H9 (cell line): ENCODE data around the gene SF3A1. TPM values are rescaled to one million over a fixed set of nuclear protein-coding genes. Genes with fewer than 3 reads are reported as not detected.

ENCODE experiments used
- DNase-seq: peaks from one replicate; pipeline ENCODE4 v3.0.0-alpha.2; 2017
- H2AFZ ChIP-seq: one replicate; pipeline ENCODE4 v1.6.1; 2013; ENCODE audit warnings: mild to moderate bottlenecking, low read length, control low read depth, moderate library complexity
- H2AK5ac ChIP-seq: 2 replicates; pipeline ENCODE4 v1.6.1; 2013; ENCODE audit warnings: low read length, control low read depth, mixed read lengths; ENCODE audit not compliant: insufficient read length
- H2BK120ac ChIP-seq: one replicate; pipeline ENCODE4 v1.6.1; 2013; ENCODE audit warnings: low read depth, mild to moderate bottlenecking, low read length, control low read depth, inconsistent platforms; ENCODE audit not compliant: poor library complexity, severe bottlenecking
- H2BK12ac ChIP-seq: 2 replicates; pipeline ENCODE4 v1.6.1; 2013; ENCODE audit warnings: low read length, control low read depth, mixed read lengths, low read depth; ENCODE audit not compliant: insufficient read length
- H2BK15ac ChIP-seq: 2 replicates; pipeline ENCODE4 v1.6.1; 2013; ENCODE audit warnings: low read depth, low read length, control low read depth
- H2BK20ac ChIP-seq: one replicate; pipeline ENCODE4 v1.6.1; 2013; ENCODE audit warnings: low read depth, mild to moderate bottlenecking, low read length, control low read depth, inconsistent platforms; ENCODE audit not compliant: poor library complexity, severe bottlenecking
- H2BK5ac ChIP-seq: 2 replicates; pipeline ENCODE4 v1.6.1; 2013; ENCODE audit warnings: low read length, control low read depth, mixed read lengths; ENCODE audit not compliant: insufficient read length
- H3K14ac ChIP-seq: 2 replicates; pipeline ENCODE4 v1.6.1; 2013; ENCODE audit warnings: low read length, control low read depth; ENCODE audit not compliant: insufficient read depth
- H3K18ac ChIP-seq: 2 replicates; pipeline ENCODE4 v1.6.1; 2013; ENCODE audit warnings: low read depth, mild to moderate bottlenecking, mixed read lengths, low read length, control low read depth; ENCODE audit not compliant: insufficient read length
- H3K23ac ChIP-seq: 2 replicates; pipeline ENCODE4 v1.6.1; 2013; ENCODE audit warnings: low read length, control low read depth, mixed read lengths, low read depth; ENCODE audit not compliant: insufficient read length
- H3K23me2 ChIP-seq: 2 replicates; pipeline ENCODE4 v1.6.1; 2013; ENCODE audit warnings: low read depth, mild to moderate bottlenecking, mixed read lengths, low read length, control low read depth; ENCODE audit not compliant: insufficient read length, poor library complexity, severe bottlenecking
- H3K27ac ChIP-seq: 2 replicates; pipeline ENCODE4 v1.5.1; 2013; ENCODE audit warnings: low read length, control low read depth, mixed read lengths, low read depth; ENCODE audit not compliant: insufficient read length
- H3K27me3 ChIP-seq: 2 replicates; pipeline ENCODE4 v1.6.1; 2013; ENCODE audit warnings: low read length, control low read depth, inconsistent platforms; ENCODE audit not compliant: insufficient read depth
- H3K4ac ChIP-seq: 2 replicates; pipeline ENCODE4 v1.6.1; 2013; ENCODE audit warnings: low read depth, mild to moderate bottlenecking, control low read depth, inconsistent platforms, low read length, moderate library complexity
- H3K4me1 ChIP-seq: 2 replicates; pipeline ENCODE4 v1.6.1; 2013; ENCODE audit warnings: low read length, control low read depth, inconsistent platforms; ENCODE audit not compliant: insufficient read depth
- H3K4me2 ChIP-seq: 2 replicates; pipeline ENCODE4 v1.6.1; 2013; ENCODE audit warnings: low read length, control low read depth, mixed read lengths; ENCODE audit not compliant: insufficient read length, insufficient read depth
- H3K56ac ChIP-seq: 2 replicates; pipeline ENCODE4 v1.6.1; 2013; ENCODE audit warnings: low read depth, mild to moderate bottlenecking, mixed read lengths, low read length, control low read depth; ENCODE audit not compliant: insufficient read length
- H3K79me1 ChIP-seq: 2 replicates; pipeline ENCODE4 v1.6.1; 2013; ENCODE audit warnings: low read depth, mild to moderate bottlenecking, moderate library complexity, low read length, control low read depth, inconsistent platforms; ENCODE audit not compliant: insufficient read depth, poor library complexity, severe bottlenecking
- H3K79me2 ChIP-seq: 2 replicates; pipeline ENCODE4 v1.6.1; 2013; ENCODE audit warnings: low read length, control low read depth, inconsistent platforms; ENCODE audit not compliant: insufficient read depth
- H3K9ac ChIP-seq: 2 replicates; pipeline ENCODE4 v1.6.1; 2013; ENCODE audit warnings: low read length, control low read depth, mixed read lengths; ENCODE audit not compliant: insufficient read length; ENCODE audit errors: extremely low read depth
- H3K9me3 ChIP-seq: one replicate; pipeline ENCODE4 v1.6.1; 2013; ENCODE audit warnings: low read depth, low read length, inconsistent platforms; ENCODE audit not compliant: control insufficient read depth
- H3T11ph ChIP-seq: one replicate; pipeline ENCODE4 v1.6.1; 2013; ENCODE audit warnings: mild to moderate bottlenecking, low read length, control low read depth, inconsistent platforms
- H4K20me1 ChIP-seq: one replicate; pipeline ENCODE4 v1.6.1; 2013; ENCODE audit not compliant: control insufficient read depth, insufficient read length, insufficient read depth
- H4K5ac ChIP-seq: 2 replicates; pipeline ENCODE4 v1.6.1; 2013; ENCODE audit warnings: low read depth, mild to moderate bottlenecking, mixed read lengths, low read length, control low read depth; ENCODE audit not compliant: insufficient read length
- H4K8ac ChIP-seq: replicated peaks from 2 replicates; pipeline ENCODE4 v1.6.1; 2013; ENCODE audit warnings: low read length, control low read depth, mixed read lengths, low read depth; ENCODE audit not compliant: insufficient read length
- H4K91ac ChIP-seq: 2 replicates; pipeline ENCODE4 v1.6.1; 2013; ENCODE audit warnings: low read depth, mild to moderate bottlenecking, moderate library complexity, mixed read lengths, low read length, control low read depth; ENCODE audit not compliant: insufficient read length
- H3K27ac Mint-ChIP-seq, 3 experiments: 2 replicates in 2 of 3; 3 replicates in 1 of 3; pipeline ENCODE4 v1.8.0; 2020 to 2021; ENCODE audit warnings: mixed read lengths in 3 of 3, mild to moderate bottlenecking in 1 of 3, moderate library complexity in 1 of 3
- H3K27me3 Mint-ChIP-seq: 2 replicates; pipeline ENCODE4 v1.8.0; 2021; ENCODE audit warnings: low read depth, mild to moderate bottlenecking, moderate library complexity, mixed read lengths
- H3K36me3 Mint-ChIP-seq, 3 experiments: 2 replicates in 2 of 3; 3 replicates in 1 of 3; pipeline ENCODE4 v1.8.0; 2020 to 2021; ENCODE audit warnings: low read depth in 3 of 3, mixed read lengths in 3 of 3; ENCODE audit not compliant: insufficient read depth in 1 of 3
- H3K4me1 Mint-ChIP-seq, 2 experiments: 2 replicates each; pipeline ENCODE4 v1.8.0; 2020; ENCODE audit warnings: mixed read lengths in 2 of 2
- H3K4me3 Mint-ChIP-seq, 2 experiments: 2 replicates in 1 of 2; 3 replicates in 1 of 2; pipeline ENCODE4 v1.8.0; 2020 to 2021; ENCODE audit warnings: mild to moderate bottlenecking in 2 of 2, mixed read lengths in 2 of 2, moderate library complexity in 1 of 2
- H3K9me3 Mint-ChIP-seq, 2 experiments: 2 replicates in 1 of 2; 3 replicates in 1 of 2; pipeline ENCODE4 v1.8.0; 2020; ENCODE audit warnings: mild to moderate bottlenecking in 2 of 2, mixed read lengths in 2 of 2, moderate library complexity in 1 of 2
- WGBS: extraction: QIAGEN DNeasy Blood & Tissue Kit; methylation state at CpG from one replicate; pipeline ENCODE4 v1.1.7; 2013; ENCODE audit warnings: missing lambda C conversion rate, low lambda C conversion rate, mixed read lengths; ENCODE audit not compliant: insufficient read length; ENCODE audit errors: extremely low coverage; 5-methylcytosine and 5-hydroxymethylcytosine counted together
- total RNA-seq: library from RNA; stranded (reverse); gene quantifications from 2 replicates; pipeline ENCODE4 v1.2.1, GENCODE V29; 2021
- TF ChIP-seq, protein P1 (sequence below): fragments of 200-600 bp; sonication (generic); conservative IDR thresholded peaks from 3 replicates; pipeline ENCODE4 v1.8.0; 2021; ENCODE audit warnings: antibody characterized with exemption, mild to moderate bottlenecking

SF3A1 gene
- total RNA-seq, 1 experiment from 2014 or later, result 225 TPM

DNA sequence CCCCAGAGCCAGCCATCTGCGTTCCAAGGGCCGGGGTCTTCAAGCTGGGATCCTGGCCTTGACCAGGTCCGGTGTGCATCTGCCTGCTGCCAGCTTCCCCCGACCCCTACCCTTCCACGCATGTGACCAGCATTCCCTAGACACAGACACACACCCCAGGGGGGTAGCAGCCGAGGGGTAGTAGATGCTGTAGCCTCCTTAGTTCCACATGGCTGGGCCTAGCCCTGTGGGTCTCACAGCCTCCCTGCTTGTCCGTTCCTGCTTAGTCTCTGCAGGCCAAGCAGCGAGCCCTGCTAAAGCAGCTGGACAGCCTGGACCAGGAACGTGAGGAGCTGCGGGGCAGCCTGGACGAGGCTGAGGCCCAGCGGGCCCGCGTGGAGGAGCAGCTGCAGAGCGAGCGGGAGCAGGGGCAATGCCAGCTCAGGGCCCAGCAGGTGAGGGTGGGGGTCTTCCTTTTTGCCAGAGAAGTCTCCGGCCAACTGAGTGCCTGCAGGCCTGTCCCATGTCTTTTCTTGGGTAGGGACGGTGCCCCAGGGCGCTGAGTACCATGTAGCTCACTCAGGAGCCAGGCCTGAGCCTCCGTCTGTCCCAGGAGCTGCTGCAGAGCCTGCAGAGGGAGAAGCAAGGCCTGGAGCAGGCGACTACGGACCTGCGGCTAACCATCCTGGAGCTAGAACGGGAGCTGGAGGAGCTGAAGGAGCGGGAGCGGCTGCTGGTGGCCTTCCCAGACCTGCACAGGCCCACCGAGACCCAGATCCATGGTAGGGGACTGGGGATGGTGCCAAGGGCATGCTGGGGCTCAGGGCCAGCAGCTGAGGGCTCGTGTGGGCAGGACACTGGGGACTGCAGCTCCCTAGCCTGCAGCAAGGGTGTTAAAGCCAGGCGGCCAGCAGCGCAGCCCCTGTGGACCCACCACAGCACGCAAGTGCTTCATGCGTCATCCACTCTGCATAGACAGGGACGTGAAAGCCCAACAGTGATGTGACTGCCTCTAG, 16.9 kb upstream of the SF3A1 start:
- H3K4me2 ChIP-seq, result no peak overlapping the region
- H3K27me3 Mint-ChIP-seq, result no peaks in the 10 kb centered on the region; the same call in none of the 2 replicates
- H2BK15ac ChIP-seq, result no peak overlapping the region
- no peak overlapping the region for H4K8ac ChIP-seq
- H3K27me3 ChIP-seq, result no peaks in the 10 kb centered on the region
- peak; percentile 24 for DNase-seq
- no peak overlapping the region for H2BK120ac ChIP-seq
- H3K56ac ChIP-seq, result no peak overlapping the region
- peaks cover 0 to 11% (median 10%) of the 10 kb centered on the region in 3 experiments; a peak in 5 of 7 replicates for H3K36me3 Mint-ChIP-seq
- no peaks in the 10 kb centered on the region for H3K79me1 ChIP-seq
- H3K9me3 Mint-ChIP-seq, result no peaks in the 10 kb centered on the region
- H2AFZ ChIP-seq, result no peak overlapping the region
- no peaks in the 10 kb centered on the region for H3K23me2 ChIP-seq
- H3K9ac ChIP-seq, result no peak overlapping the region
- H2BK5ac ChIP-seq, result no peak overlapping the region
- H3K4me3 Mint-ChIP-seq, result no peak overlapping the region
- H4K20me1 ChIP-seq, result no peaks in the 10 kb centered on the region
- TF ChIP-seq, protein P1, sequence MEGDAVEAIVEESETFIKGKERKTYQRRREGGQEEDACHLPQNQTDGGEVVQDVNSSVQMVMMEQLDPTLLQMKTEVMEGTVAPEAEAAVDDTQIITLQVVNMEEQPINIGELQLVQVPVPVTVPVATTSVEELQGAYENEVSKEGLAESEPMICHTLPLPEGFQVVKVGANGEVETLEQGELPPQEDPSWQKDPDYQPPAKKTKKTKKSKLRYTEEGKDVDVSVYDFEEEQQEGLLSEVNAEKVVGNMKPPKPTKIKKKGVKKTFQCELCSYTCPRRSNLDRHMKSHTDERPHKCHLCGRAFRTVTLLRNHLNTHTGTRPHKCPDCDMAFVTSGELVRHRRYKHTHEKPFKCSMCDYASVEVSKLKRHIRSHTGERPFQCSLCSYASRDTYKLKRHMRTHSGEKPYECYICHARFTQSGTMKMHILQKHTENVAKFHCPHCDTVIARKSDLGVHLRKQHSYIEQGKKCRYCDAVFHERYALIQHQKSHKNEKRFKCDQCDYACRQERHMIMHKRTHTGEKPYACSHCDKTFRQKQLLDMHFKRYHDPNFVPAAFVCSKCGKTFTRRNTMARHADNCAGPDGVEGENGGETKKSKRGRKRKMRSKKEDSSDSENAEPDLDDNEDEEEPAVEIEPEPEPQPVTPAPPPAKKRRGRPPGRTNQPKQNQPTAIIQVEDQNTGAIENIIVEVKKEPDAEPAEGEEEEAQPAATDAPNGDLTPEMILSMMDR, result no peak
- no peak overlapping the region for H3K18ac ChIP-seq
- no peak overlapping the region for H2BK12ac ChIP-seq
- peak overlapping the region in 1 of 3 experiments; percentile 51; a peak in 2 of 7 replicates for H3K27ac Mint-ChIP-seq
- no CpG with 5 or more reads among the region's 33 CpGs for whole genome bisulfite sequencing
- no peaks in the 10 kb centered on the region for H3K79me2 ChIP-seq
- no peak overlapping the region for H3K23ac ChIP-seq
- no peak overlapping the region for H3T11ph ChIP-seq
- H2AK5ac ChIP-seq, result no peak overlapping the region
- H3K9me3 ChIP-seq, result no peaks in the 10 kb centered on the region
- no peak overlapping the region for H4K5ac ChIP-seq
- no peak overlapping the region for H2BK20ac ChIP-seq
- H3K4me1 Mint-ChIP-seq, result peaks cover 6% of the 10 kb centered on the region in 2 experiments; a peak in 1 of 4 replicates
- H3K4me1 ChIP-seq, result no peaks in the 10 kb centered on the region
- no peak overlapping the region for H3K4ac ChIP-seq
- H3K27ac ChIP-seq, result no peak overlapping the region
- no peak overlapping the region; the same call in 1 of the 2 replicates for H3K14ac ChIP-seq
- H4K91ac ChIP-seq, result no peak overlapping the region
